Measurements from ENCODE around the gene LRRC18.

The LRRC18 gene

GRCh38 chr10:48947690-48948469 is 8.2 kb upstream of the LRRC18 start:
- TF ChIP-seq SPI1 (IDR thresholded peaks at IDR 0.05; ENCODE audit: borderline replicate concordance, low read depth) = no peak
- no peak for TF ChIP-seq REST (IDR thresholded peaks at IDR 0.05; ENCODE audit: insufficient replicate concordance, low read depth)
- no peak for TF ChIP-seq GABPA (IDR thresholded peaks at IDR 0.05; ENCODE audit: low read depth)
- no peak for TF ChIP-seq CTCF (IDR thresholded peaks at IDR 0.05; ENCODE audit: insufficient read depth, low read length)
- TF ChIP-seq POLR2AphosphoS5 (IDR thresholded peaks at IDR 0.05; ENCODE audit: low read depth) = no peak
- H3K4me3 ChIP-seq (replicated peaks; ENCODE audit: insufficient read depth, low read length) = no peak overlapping the region
- H3K27ac ChIP-seq (replicated peaks) = no peak overlapping the region
- no peak for DNase-seq (ENCODE audit: low read depth in 1 of 2, low spot score in 1 of 2)
- no peaks in the 10 kb centered on the region for H3K27me3 ChIP-seq (ENCODE audit: insufficient read depth, poor library complexity, severe bottlenecking)

GRCh38 chr10:48946891-48947500 is 7.4 kb upstream of the LRRC18 start:
- DNase-seq (ENCODE audit: low read depth in 1 of 2, low spot score in 1 of 2) = no peak
- TF ChIP-seq GABPA (IDR thresholded peaks at IDR 0.05; ENCODE audit: low read depth) (no peak), CTCF (IDR thresholded peaks at IDR 0.05; ENCODE audit: insufficient read depth, low read length) (no peak), POLR2AphosphoS5 (IDR thresholded peaks at IDR 0.05; ENCODE audit: low read depth) (no peak), SPI1 (IDR thresholded peaks at IDR 0.05; ENCODE audit: borderline replicate concordance, low read depth) (no peak), REST (IDR thresholded peaks at IDR 0.05; ENCODE audit: insufficient replicate concordance, low read depth) (no peak)
- Histone ChIP-seq H3K4me3 (replicated peaks; ENCODE audit: insufficient read depth, low read length) (no peak overlapping the region), H3K27me3 (ENCODE audit: insufficient read depth, poor library complexity, severe bottlenecking) (no peaks in the 10 kb centered on the region), H3K27ac (replicated peaks) (no peak overlapping the region)

- DNase-seq (ENCODE audit: low read depth in 1 of 2, low spot score in 1 of 2) = no peak
- Histone ChIP-seq H3K27ac (replicated peaks) (no peak overlapping the region), H3K27me3 (ENCODE audit: insufficient read depth, poor library complexity, severe bottlenecking) (no peaks in the 10 kb centered on the region), H3K4me3 (replicated peaks; ENCODE audit: insufficient read depth, low read length) (no peak overlapping the region)
- TF ChIP-seq CTCF (IDR thresholded peaks at IDR 0.05; ENCODE audit: insufficient read depth, low read length) (no peak), GABPA (IDR thresholded peaks at IDR 0.05; ENCODE audit: low read depth) (no peak), POLR2AphosphoS5 (IDR thresholded peaks at IDR 0.05; ENCODE audit: low read depth) (no peak), SPI1 (IDR thresholded peaks at IDR 0.05; ENCODE audit: borderline replicate concordance, low read depth) (no peak), REST (IDR thresholded peaks at IDR 0.05; ENCODE audit: insufficient replicate concordance, low read depth) (no peak)
These were observed 6.7 kb upstream of the LRRC18 start for GRCh38 chr10:48946332-48946731.

Data from HL-60 (cell line).